SKM-1 treated with dmso at 0.1 percent for 144 hours (cell line): Measurements from ENCODE around the gene TOX2.

ENCODE experiments used
- DNase-seq: peaks from one replicate; lab custom pipeline; 2025; ENCODE audit not compliant: unreplicated experiment; lab: John Stamatoyannopoulos, UW

The TOX2 gene

GRCh38 chr20:43994486-43995100 is 79.9 kb downstream of the TOX2 start:
- no peak for DNase-seq

DNA sequence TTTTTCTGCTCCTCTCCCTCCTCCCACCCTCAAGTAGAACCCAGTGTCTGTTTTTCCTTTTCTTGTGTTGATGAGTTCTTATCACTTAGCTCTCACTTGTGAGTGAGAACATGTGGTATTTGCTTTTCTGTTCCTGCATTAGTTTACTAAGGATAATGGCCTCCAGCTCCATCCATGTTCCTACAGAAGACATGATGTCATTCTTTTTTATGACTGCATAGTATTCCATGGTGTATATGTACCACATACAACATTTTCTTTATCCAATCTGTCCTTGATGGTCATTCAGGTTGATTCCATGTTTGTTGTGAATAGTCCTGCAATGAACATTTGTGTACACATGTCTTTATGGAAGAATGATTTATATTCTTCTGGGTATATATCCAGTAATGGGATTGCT is 81.0 kb downstream of the TOX2 start:
- no peak for DNase-seq

GRCh38 chr20:43996240-43996930 is 81.7 kb downstream of the TOX2 start:
- no peak for DNase-seq

DNA sequence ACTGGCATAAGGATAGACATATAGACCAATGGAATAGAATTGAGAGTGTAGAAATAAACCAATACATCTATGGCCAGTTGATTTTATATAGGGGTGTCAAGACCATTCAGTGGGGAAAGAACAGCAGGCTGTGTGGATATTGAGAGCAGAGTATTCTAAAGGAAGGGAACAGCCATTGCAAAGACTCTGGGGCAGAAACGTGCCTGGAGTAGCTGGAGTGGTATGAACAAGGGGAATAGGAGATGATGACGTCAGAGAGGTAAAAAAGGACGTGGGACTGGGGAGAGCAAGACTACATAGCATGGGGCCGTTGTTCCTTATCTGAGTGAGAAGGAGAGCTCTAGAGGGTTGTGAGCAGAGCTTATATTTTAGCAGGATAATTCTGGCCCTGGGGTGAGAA is 85.2 kb downstream of the TOX2 start:
- no peak for DNase-seq

GRCh38 chr20:44001667-44002596 is 87.3 kb downstream of the TOX2 start:
- no peak for DNase-seq

DNA sequence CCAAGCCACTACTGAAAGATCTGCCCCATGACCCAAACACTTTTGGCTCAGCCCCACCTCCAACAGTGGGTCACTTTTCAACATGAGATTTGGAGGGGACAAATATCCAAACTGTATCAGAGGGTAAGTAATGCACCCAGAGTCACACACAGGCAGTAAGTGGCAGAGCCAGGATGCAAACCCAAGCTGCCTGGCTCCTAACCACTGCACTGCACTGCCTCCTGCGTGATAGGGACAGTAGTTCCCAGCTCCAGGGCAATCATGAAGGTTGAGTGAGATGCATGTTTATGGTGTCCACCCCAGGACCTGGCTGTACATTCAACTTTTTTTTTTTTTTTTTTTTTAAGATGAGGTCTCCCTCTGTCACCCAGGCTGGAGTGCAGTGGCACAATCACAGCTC is 88.2 kb downstream of the TOX2 start:
- DNase-seq: no peak

DNA sequence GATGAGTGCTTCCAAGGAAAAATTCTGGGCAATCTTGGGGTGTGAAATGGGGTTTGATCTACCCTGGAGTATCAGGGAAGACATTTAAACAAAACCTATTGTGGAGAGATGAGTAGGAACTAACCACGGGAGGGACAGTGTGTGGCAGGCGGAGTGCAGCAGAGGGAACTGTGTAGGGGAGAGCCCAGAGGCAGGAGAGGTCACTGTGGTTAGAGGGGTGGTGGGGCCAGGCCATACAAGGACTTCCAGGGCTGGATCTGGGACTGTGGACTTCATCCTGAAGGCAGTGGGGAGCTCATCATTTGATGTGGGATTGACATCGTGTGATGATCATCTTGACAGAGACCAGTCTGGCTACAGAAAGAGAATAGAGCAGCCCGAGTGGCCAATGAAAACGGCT is 89.0 kb downstream of the TOX2 start:
- DNase-seq: no peak

DNA sequence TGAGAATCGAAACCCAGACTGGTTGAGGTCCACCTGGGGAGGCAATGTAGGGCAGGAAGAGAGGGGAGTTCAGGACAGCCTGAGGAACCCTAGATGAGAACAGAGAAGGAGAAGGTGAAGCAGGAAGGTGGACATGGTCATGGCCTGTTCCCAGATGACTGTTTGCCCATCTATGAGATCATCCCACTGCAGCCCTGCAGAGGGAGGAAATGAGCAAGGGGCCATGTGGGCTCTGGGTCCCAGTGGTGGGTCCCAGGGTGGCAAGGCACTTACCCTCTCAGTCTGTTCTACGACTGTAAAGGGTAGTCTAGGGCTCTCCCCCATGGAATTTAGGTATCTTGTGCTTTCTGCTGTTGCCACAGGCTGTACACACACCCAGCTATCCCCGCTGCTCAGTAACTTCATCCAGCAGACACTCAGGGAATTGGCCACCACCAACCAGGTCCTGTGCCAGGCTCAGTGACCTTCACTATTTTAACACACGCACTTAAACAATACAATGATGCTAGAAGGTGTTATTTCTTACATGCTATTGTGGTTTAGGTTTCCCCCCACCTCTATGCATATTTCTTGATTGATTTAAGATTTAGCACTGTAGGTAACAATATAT is 89.8 kb downstream of the TOX2 start:
- DNase-seq: no peak

GRCh38 chr20:44005661-44006060 is 91.0 kb downstream of the TOX2 start:
- DNase-seq: no peak

- no peak for DNase-seq
These were observed 91.5 kb downstream of the TOX2 start for GRCh38 chr20:44006126-44006525.

- DNase-seq: no peak
These were observed 91.9 kb downstream of the TOX2 start for GRCh38 chr20:44006578-44006977.

GRCh38 chr20:44008806-44009678 is 94.4 kb downstream of the TOX2 start:
- DNase-seq: no peak

DNA sequence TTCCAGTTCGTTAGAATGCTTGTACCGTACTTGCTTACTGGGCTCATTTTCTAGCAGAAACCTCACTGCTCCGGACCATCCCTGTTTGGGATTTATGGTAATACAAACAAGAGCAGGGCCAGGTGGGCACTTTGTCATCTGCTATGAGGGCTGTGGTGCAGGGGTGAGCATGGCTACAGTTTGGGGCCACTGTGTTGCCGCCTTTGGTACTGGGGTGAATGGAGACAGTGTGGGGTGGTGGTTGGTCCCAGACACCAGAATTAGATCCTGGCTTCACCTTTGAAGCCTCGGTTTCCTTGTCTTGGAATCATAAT is 95.0 kb downstream of the TOX2 start:
- no peak for DNase-seq

DNA sequence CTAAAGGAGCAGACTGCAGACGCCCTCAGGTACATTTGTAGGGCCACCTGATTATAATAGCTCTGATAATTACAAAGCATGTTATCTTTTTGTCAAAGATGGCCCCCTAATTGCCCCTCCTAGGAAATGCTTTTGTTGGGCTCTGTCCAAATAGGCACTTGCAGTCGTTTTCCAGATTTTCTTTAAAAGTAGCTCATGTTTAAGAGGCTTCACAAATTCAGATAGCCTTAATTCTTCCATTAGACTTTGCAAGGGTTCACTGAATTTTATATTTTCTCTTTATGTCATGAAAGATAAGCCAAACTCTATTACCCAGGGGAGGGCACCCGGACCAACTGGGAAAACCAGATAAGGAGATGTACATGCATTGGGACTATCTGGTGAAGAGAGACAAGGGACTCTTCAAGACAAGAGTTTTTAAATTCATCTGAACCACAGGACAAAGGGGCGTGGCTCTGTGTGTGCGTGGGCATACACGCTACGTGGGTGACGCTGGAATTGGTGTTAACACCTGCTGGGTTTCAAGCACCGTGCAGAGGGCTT is 95.6 kb downstream of the TOX2 start:
- DNase-seq: no peak

GRCh38 chr20:44011251-44011940 is 96.7 kb downstream of the TOX2 start:
- DNase-seq: no peak

DNA sequence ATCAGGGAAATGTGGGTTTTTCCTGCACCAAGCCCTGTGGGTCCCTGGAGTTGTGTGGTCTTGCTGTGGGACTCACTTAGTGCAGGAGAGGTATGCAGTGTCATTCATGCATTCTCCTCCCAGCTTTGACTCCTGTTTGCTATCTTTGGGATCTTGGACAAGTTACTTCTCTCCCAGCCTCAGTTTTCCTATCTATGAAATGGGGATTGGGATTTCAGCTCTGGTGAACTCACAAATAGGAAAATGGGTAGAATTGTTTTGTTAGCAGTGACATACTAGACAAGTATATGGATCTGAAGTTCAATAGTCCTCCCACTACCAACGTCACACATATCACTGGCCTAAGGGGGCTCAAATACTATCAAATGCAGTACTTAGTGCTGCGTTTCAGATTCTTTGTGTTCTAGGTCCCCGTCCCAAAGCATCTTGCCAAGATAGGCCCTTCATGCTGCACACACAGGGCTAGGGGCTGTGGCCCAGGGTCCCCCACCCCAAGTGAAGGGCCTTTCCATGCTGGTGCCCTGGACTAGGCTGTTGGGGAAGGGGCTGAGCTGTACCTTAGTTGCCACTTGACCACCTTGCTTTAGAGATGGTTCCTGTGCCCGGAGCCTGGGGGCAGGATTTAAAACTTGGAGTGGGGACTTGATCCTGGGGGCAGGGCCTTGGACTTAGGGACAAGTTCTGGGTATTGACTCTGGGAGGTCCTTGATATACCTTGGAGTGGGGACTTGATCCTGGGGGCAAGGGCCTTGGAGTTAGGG is 98.0 kb downstream of the TOX2 start:
- DNase-seq: no peak

DNA sequence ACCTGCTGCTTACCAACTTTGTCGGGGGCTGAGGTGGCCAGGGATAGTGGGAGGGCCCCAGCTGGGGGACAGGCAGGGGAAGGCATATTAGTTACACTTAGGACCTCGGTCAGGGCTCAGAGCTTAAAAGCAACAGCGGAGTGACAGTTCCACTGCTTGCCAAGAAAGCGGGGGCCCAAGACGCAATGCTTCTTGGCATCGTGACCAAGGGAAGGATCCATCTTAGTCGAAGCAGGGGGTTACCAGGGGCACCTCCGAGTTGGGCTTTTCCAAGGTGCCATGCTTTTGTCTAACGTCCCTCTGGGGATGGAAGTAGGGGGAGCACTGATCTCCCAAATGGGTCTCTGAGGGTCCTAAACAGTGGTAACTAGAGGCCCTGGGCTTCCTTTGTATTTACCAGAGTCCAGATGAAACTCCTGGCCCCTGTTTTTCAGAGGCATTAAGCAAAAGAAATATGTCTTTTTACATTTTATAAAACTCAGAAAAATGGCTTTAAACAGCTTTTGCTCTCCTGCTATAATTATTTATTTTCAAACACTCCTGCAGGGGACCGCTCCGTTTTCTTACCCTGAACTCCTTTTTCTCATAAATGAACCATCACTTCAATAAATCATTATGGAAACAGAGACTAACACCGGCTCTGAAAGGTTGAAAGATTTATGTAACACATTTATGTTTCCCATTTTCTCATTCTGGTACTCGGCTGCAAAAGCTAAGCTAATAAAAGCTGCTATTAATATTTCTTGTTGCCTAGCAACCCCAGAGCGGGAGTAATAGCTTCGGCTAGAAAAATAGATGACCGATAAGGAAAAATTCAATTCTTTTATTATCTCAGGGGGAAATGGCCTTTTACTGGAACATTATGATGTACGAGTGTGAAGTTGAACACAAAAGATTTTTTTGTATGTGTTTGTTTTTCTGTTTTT is 100.4 kb downstream of the TOX2 start:
- DNase-seq: no peak

GRCh38 chr20:44015733-44016103 is 101.1 kb downstream of the TOX2 start:
- no peak for DNase-seq
